Measurements from ENCODE around the gene OR2D3. TPM values are rescaled to one million over a fixed set of nuclear protein-coding genes. Genes with fewer than 3 reads are reported as not detected.

The OR2D3 gene
- total RNA-seq, 4 donors from 2014 or later, result not detected

- no peak for TF ChIP-seq CTCF (IDR thresholded peaks at IDR 0.05; ENCODE audit: low read depth)
These were observed 10.4 kb downstream of the OR2D3 start for GRCh38 chr11:6931146-6931713.

- no peak for TF ChIP-seq CTCF (IDR thresholded peaks at IDR 0.05; ENCODE audit: low read depth)
These were observed 11.3 kb downstream of the OR2D3 start for GRCh38 chr11:6932145-6932544.

GRCh38 chr11:6941970-6942369 lies 21.2 kb downstream of the OR2D3 start:
- no peak for TF ChIP-seq CTCF (IDR thresholded peaks at IDR 0.05; ENCODE audit: low read depth)

GRCh38 chr11:6943131-6943530 lies 22.3 kb downstream of the OR2D3 start:
- no peak for TF ChIP-seq CTCF (IDR thresholded peaks at IDR 0.05; ENCODE audit: low read depth)

- TF ChIP-seq CTCF (IDR thresholded peaks at IDR 0.05; ENCODE audit: low read depth), result no peak
These were observed 41.3 kb downstream of the OR2D3 start for GRCh38 chr11:6962141-6962540.

- TF ChIP-seq CTCF (IDR thresholded peaks at IDR 0.05; ENCODE audit: low read depth), result no peak
These were observed 41.9 kb downstream of the OR2D3 start for GRCh38 chr11:6962673-6963072.

GRCh38 chr11:6968816-6969215 lies 48.0 kb downstream of the OR2D3 start:
- no peak for TF ChIP-seq CTCF (IDR thresholded peaks at IDR 0.05; ENCODE audit: low read depth)

Other genes starting within 250 kb of the OR2D3 start
- gene MRPL17, start 237.7 kb upstream of the OR2D3 start, total RNA-seq, result 10 to 100 TPM; 12.8 to 22.0 (median 15.0) TPM
- gene OR2AG2, start 149.0 kb upstream of the OR2D3 start, total RNA-seq, result under 1 TPM in 2 of 4 donors, not detected in 2; 0.17 to 0.33 TPM
- not detected for gene OR2AG1, start 138.0 kb upstream of the OR2D3 start, total RNA-seq
- under 1 TPM in 3 of 4 donors, not detected in 1; 0.22 to 0.34 (median 0.33) TPM for gene OR6A2, start 121.3 kb upstream of the OR2D3 start, total RNA-seq
- gene OR10A5, start 75.3 kb upstream of the OR2D3 start, total RNA-seq, result not detected
- gene OR10A2, start 57.9 kb upstream of the OR2D3 start, total RNA-seq, result not detected
- not detected for gene OR10A4, start 44.4 kb upstream of the OR2D3 start, total RNA-seq
- not detected for gene OR2D2, start 28.5 kb upstream of the OR2D3 start, total RNA-seq
- gene ZNF215, start 5.4 kb downstream of the OR2D3 start, total RNA-seq, result 1 to 10 TPM in 1 of 4 donors, under 1 TPM in 2, not detected in 1; 0.65 to 1.7 (median 0.66) TPM
- gene ZNF214, start 99.3 kb downstream of the OR2D3 start, total RNA-seq, result 1 to 10 TPM in 3 of 4 donors, under 1 TPM in 1; 0.57 to 2.0 (median 1.3) TPM
- under 1 TPM in 1 of 4 donors, not detected in 3; 0.19 TPM for gene NLRP14, start 99.5 kb downstream of the OR2D3 start, total RNA-seq
- gene RBMXL2, start 168.0 kb downstream of the OR2D3 start, total RNA-seq, result not detected

Data from subcutaneous adipose tissue (tissue), 4 donors.